ENCODE results near the gene HK1.
A peak's percentile ranks its signal among the peaks of the same experiment; 100 is the strongest.

Gene HK1

GRCh38 chr10:69407621-69408301 is 129.5 kb downstream of the HK1 start:
- no peaks in the 10 kb centered on the region for H3K4me1 ChIP-seq (ENCODE audit: insufficient read depth, low read length)
- H3K9me3 ChIP-seq (ENCODE audit: insufficient read depth, low read length, severe bottlenecking): no peaks in the 10 kb centered on the region
- ATAC-seq (ENCODE audit: insufficient read depth, low read depth): peak; percentile 59
- H3K4me3 ChIP-seq (ENCODE audit: low read depth in 1 of 2, low read length in 2 of 2): no peak overlapping the region
- no peak overlapping the region for H3K9ac ChIP-seq (ENCODE audit: low read depth, low read length)
- no peaks in the 10 kb centered on the region for H4K20me1 ChIP-seq (ENCODE audit: insufficient read depth, low read length)
- no peak overlapping the region for H2AFZ ChIP-seq (ENCODE audit: low read depth, low read length)
- peaks cover 2% of the 10 kb centered on the region; the same call in 1 of the 2 replicates for H3K36me3 ChIP-seq (ENCODE audit: insufficient read depth, low read length)
- H3K79me2 ChIP-seq (ENCODE audit: insufficient read depth, low read length): no peaks in the 10 kb centered on the region
- TF ChIP-seq CTCF (IDR thresholded peaks at IDR 0.05; ENCODE audit: borderline replicate concordance, extremely low read depth, low read length, poor library complexity, severe bottlenecking): peak; percentile 66
- no peak for TF ChIP-seq EZH2 (IDR thresholded peaks at IDR 0.05; ENCODE audit: borderline replicate concordance, low read depth, low read length, severe bottlenecking)
- no peak overlapping the region for H3K4me2 ChIP-seq (ENCODE audit: insufficient read depth, low read length)
- DNase-seq: peak; percentile 40
- H3K27me3 ChIP-seq (ENCODE audit: insufficient read depth, low read length, poor library complexity): no peaks in the 10 kb centered on the region
- no peak overlapping the region for H3K27ac ChIP-seq (ENCODE audit: low read length)

- no peaks in the 10 kb centered on the region for H3K9me3 ChIP-seq (ENCODE audit: insufficient read depth, low read length, severe bottlenecking)
- no peak overlapping the region for H2AFZ ChIP-seq (ENCODE audit: low read depth, low read length)
- TF ChIP-seq EZH2 (IDR thresholded peaks at IDR 0.05; ENCODE audit: borderline replicate concordance, low read depth, low read length, severe bottlenecking): no peak
- TF ChIP-seq CTCF (IDR thresholded peaks at IDR 0.05; ENCODE audit: borderline replicate concordance, extremely low read depth, low read length, poor library complexity, severe bottlenecking): peak; percentile 34
- no peaks in the 10 kb centered on the region for H4K20me1 ChIP-seq (ENCODE audit: insufficient read depth, low read length)
- ATAC-seq (ENCODE audit: insufficient read depth, low read depth): peak; percentile 75
- H3K79me2 ChIP-seq (ENCODE audit: insufficient read depth, low read length): no peaks in the 10 kb centered on the region
- H3K36me3 ChIP-seq (ENCODE audit: insufficient read depth, low read length): no peaks in the 10 kb centered on the region
- no peaks in the 10 kb centered on the region for H3K27me3 ChIP-seq (ENCODE audit: insufficient read depth, low read length, poor library complexity)
- DNase-seq: peak; percentile 73
- no peak overlapping the region for H3K4me3 ChIP-seq (ENCODE audit: low read depth in 1 of 2, low read length in 2 of 2)
- H3K4me2 ChIP-seq (ENCODE audit: insufficient read depth, low read length): no peak overlapping the region
- H3K9ac ChIP-seq (ENCODE audit: low read depth, low read length): no peak overlapping the region
- no peak overlapping the region for H3K27ac ChIP-seq (ENCODE audit: low read length)
- no peaks in the 10 kb centered on the region for H3K4me1 ChIP-seq (ENCODE audit: insufficient read depth, low read length)
Measured at GRCh38 chr10:69408318-69409175, 130.3 kb downstream of the HK1 start.

DNA sequence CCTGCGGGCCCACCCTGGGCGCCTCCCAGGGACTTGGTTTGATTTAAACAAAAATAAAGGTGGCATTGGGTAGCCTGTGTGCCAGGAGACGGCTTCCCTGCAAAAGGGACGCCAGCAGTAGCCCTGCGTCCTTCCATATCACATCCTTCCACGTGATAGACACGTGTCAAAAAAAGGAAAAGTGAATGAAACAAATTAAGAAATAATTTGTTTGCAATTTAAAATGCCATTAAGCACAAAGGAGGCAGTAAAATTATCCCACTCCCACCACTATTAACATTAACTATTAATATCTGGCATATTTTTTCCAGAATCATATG is 130.8 kb downstream of the HK1 start:
- TF ChIP-seq EZH2 (IDR thresholded peaks at IDR 0.05; ENCODE audit: borderline replicate concordance, low read depth, low read length, severe bottlenecking) (no peak), CTCF (IDR thresholded peaks at IDR 0.05; ENCODE audit: borderline replicate concordance, extremely low read depth, low read length, poor library complexity, severe bottlenecking) (no peak)
- Histone ChIP-seq H3K27ac (ENCODE audit: low read length) (no peak overlapping the region), H3K79me2 (ENCODE audit: insufficient read depth, low read length) (no peaks in the 10 kb centered on the region), H3K4me1 (ENCODE audit: insufficient read depth, low read length) (no peaks in the 10 kb centered on the region), H4K20me1 (ENCODE audit: insufficient read depth, low read length) (no peaks in the 10 kb centered on the region), H2AFZ (ENCODE audit: low read depth, low read length) (no peak overlapping the region), H3K9me3 (ENCODE audit: insufficient read depth, low read length, severe bottlenecking) (no peaks in the 10 kb centered on the region), H3K4me3 (ENCODE audit: low read depth in 1 of 2, low read length in 2 of 2) (no peak overlapping the region), H3K9ac (ENCODE audit: low read depth, low read length) (no peak overlapping the region), H3K4me2 (ENCODE audit: insufficient read depth, low read length) (no peak overlapping the region), H3K27me3 (ENCODE audit: insufficient read depth, low read length, poor library complexity) (no peaks in the 10 kb centered on the region), H3K36me3 (ENCODE audit: insufficient read depth, low read length) (no peaks in the 10 kb centered on the region)
- DNase-seq: no peak
- ATAC-seq (ENCODE audit: insufficient read depth, low read depth): no peak
